ENCODE results near the gene CRTC1. TPM values are rescaled to one million over a fixed set of nuclear protein-coding genes. Genes with fewer than 3 reads are reported as not detected.

Gene CRTC1
- total and polyA plus RNA-seq, 9 of the 15 experiments (the other 6 are each of a cell fraction or from before 2014, with no cell fraction given): 0.25 to 3.8 (median 1.2) TPM; not detected in 2

GRCh38 chr19:18683958-18684641, 620 bp downstream of the CRTC1 start (continued):
- 0 out of 2 replicates have a peak, but pooled peaks have one; percentile 41 for TF ChIP-seq FOXP4 (CRISPR knock-in tag; IDR thresholded peaks at IDR 0.05; ENCODE audit: borderline replicate concordance)
- TF ChIP-seq HDAC6 (IDR thresholded peaks at IDR 0.05; ENCODE audit: low read depth, low read length): no peak
- TF ChIP-seq MAZ (CRISPR knock-in tag; conservative IDR thresholded peaks at IDR 0.05 in 1 of 2, IDR thresholded peaks at IDR 0.05 in 1 of 2): 0 out of 4 replicates have a peak, but pooled peaks of 1 of the 2 experiments have one; percentile 2
- no peak for TF ChIP-seq MXI1 (IDR thresholded peaks at IDR 0.05; ENCODE audit: low read depth, low read length)
- TF ChIP-seq ARID4B (CRISPR knock-in tag; IDR thresholded peaks at IDR 0.05): no peak
- TF ChIP-seq REST (IDR thresholded peaks at IDR 0.05; ENCODE audit: borderline replicate concordance): no peak
- TF ChIP-seq REST (CRISPR knock-in tag; IDR thresholded peaks at IDR 0.05; ENCODE audit: low read depth): no peak

All from K562 (cell line).